HG02938 (cell line): ENCODE results near the gene BAMBI.
A peak's percentile ranks its signal among the peaks of the same experiment; 100 is the strongest.

Source experiments
- ATAC-seq: cut with Tn5 transposase; IDR thresholded peaks from one replicate; pipeline ENCODE4 v1.9.1; 2021; ENCODE audit warnings: mild to moderate bottlenecking, moderate library complexity; ENCODE audit not compliant: unreplicated experiment

Gene BAMBI

GRCh38 chr10:28674782-28675181 lies 2.5 kb upstream of the BAMBI start:
- ATAC-seq, result no peak

GRCh38 chr10:28676326-28676967 lies 874 bp upstream of the BAMBI start:
- ATAC-seq, result peak; percentile 4

- ATAC-seq, result no peak
Observed at GRCh38 chr10:28677888-28678686, 766 bp downstream of the BAMBI start.

GRCh38 chr10:28678687-28679457 lies 1.6 kb downstream of the BAMBI start:
- ATAC-seq, result no peak

- no peak for ATAC-seq
Observed at GRCh38 chr10:28679581-28680357, 2.4 kb downstream of the BAMBI start.

GRCh38 chr10:28680358-28680752 lies 3.0 kb downstream of the BAMBI start:
- no peak for ATAC-seq

- ATAC-seq, result no peak
Observed at GRCh38 chr10:28681291-28681763, 4.0 kb downstream of the BAMBI start.

- no peak for ATAC-seq
Observed at GRCh38 chr10:28681928-28682750, 4.8 kb downstream of the BAMBI start.

GRCh38 chr10:28684157-28684985 lies 7.0 kb downstream of the BAMBI start:
- ATAC-seq, result no peak

- ATAC-seq, result no peak
Observed at GRCh38 chr10:28684986-28685580, 7.8 kb downstream of the BAMBI start.

- ATAC-seq, result no peak
Observed at GRCh38 chr10:28685717-28686116, 8.4 kb downstream of the BAMBI start.

- ATAC-seq, result no peak
Observed at GRCh38 chr10:28686835-28687682, 9.7 kb downstream of the BAMBI start.

- no peak for ATAC-seq
Observed at GRCh38 chr10:28687683-28688001, 10.3 kb downstream of the BAMBI start.

- ATAC-seq, result no peak
Observed at GRCh38 chr10:28690545-28690944, 13.2 kb downstream of the BAMBI start.

- ATAC-seq, result no peak
Observed at GRCh38 chr10:28691187-28691694, 13.9 kb downstream of the BAMBI start.

- ATAC-seq, result no peak
Observed at GRCh38 chr10:28692050-28692449, 14.7 kb downstream of the BAMBI start.

- no peak for ATAC-seq
Observed at GRCh38 chr10:28694530-28694929, 17.2 kb downstream of the BAMBI start.

GRCh38 chr10:28698075-28698474 lies 20.8 kb downstream of the BAMBI start:
- ATAC-seq, result no peak
